Measurements from ENCODE around the gene GFRAL.

Gene GFRAL

DNA sequence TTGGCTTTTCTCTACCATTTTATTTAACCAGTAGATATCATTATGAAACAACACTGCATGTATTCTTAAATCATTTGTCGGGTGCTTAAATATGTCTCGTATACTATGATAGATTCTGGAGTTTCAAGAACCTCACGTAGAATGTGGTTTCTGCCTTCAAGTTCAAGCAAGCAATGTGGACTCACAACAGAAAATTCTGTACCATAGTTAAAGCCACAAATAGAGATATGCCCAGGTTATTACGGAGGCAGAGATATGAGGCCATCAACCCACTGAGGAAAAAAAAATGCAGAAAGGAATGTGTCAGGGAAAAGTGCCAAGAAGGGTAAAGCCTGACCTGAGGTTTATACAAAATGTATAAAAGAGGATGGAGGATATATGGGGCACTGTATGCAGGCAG, 109.9 kb downstream of the GFRAL start:
- DNase-seq (ENCODE audit: low spot score): no peak

DNA sequence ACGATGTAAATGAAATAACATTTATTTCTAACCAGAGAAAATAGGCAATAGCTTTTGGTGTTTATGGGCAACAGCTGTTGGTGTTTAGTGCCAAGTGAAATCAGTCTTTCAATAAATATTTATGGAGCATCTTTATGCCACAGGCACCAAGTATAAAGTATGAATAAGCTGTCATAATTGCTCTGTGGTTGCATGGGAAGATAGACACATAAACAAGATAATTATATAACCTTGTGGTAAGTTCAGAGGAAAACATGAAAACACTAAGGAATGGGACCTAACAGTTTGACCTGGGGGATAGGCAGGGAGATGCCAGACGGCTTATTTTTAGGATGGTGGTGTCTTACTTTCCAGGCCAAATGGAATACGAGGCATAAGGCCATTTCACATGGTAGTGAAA, 110.9 kb downstream of the GFRAL start:
- DNase-seq (ENCODE audit: low spot score): no peak

DNA sequence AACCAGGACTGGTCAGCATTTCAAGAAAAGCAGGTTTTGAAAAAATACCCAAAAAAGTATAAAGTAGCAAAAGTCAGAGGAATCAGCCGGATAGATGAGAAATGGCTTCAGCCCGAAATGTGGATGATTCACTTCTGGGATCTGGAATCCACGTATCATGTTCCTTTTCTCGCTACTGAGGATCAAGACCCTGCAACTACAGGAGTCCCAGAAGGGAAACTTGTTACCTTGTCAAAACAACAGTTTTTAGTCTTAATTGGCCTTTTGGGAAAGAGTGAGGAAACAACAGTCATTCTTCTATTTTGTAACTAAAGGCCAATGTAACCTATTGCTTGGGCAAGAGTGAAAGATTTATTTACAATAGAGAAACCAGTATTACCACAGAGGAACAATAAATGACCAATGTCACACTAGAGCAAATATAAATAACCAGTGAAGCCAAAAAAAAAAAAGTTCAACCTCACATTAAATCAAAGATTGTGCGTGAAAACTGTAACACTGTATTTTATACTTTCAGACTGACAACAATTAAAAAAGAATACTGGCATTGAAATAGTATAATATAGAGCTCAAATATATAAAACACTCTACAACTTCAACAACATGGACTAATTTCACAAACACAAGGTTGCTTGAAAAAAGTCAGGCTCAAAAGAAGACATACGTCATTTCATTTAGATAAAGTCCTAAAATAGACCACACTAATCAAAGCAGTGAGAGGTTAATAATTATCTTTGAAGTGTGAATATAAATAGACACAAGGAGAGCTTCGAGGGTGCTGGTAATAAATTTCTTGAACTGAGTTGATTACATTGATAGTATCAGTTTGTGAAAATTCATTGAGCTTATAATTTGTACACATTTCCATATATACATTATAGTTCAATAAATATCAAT, 116.2 kb downstream of the GFRAL start:
- no peak for DNase-seq (ENCODE audit: low spot score)

DNA sequence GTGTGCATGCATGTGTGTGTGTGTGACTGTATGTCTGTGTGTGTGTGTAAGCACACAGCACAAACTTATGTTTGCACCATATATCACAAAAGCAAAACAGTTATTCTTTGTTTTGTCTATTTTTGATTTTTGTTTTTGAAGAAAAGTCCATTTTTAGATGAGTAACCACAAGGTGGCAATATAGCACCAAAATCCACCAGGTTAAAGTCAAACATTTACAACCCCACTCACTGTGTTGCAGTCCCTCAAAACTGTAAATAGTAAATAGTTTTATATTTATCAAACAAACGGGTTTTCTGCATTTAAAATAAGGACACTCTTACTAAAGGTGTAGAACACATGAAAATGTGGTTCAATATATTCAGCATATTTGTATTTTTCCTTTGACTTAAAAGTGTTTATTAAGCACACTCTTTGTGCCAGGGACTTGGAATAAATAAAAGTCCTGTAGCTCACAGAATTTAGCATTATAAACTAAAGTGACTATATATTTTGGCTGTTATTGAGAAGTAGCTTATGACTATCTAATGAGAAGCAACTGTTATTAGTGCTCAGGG, 118.5 kb downstream of the GFRAL start:
- peak; percentile 11 for DNase-seq (ENCODE audit: low spot score)

DNA sequence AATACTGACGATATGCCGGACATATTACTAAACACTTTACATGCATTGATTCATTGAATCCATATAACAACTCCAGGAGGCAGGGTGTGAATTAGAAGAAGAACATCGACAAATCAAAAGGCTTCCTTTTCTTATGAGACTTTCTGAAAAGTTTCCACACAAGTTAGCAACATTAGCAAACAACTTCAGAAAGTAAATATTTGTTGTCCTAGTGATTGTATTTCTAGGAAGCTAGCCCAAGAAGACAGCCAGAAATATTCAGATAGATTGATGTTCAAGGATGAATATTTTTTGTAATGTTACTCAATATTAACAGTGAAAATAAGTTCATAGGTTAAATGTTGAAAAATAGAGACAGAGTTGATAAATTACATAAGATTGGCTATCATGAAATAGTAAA, 120.6 kb downstream of the GFRAL start:
- no peak for DNase-seq (ENCODE audit: low spot score)

DNA sequence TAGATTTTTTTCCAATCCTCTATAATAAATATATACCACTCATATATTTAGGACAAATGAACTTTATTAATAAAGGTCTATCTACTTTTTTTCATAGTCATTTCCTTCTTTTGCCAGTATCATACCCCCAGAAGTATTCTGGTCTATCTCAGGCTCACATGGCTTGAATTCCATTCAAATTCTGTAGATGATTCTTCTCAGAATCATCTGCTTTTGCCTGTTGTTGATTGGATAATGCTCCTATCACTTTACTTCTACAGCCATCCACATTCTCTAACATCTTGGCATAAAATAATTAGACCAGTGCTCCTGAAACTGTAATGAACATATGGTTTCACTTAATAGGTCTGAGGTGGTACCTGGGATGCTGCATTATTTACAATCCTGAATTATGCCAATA, 121.2 kb downstream of the GFRAL start:
- DNase-seq (ENCODE audit: low spot score): peak; percentile 7

DNA sequence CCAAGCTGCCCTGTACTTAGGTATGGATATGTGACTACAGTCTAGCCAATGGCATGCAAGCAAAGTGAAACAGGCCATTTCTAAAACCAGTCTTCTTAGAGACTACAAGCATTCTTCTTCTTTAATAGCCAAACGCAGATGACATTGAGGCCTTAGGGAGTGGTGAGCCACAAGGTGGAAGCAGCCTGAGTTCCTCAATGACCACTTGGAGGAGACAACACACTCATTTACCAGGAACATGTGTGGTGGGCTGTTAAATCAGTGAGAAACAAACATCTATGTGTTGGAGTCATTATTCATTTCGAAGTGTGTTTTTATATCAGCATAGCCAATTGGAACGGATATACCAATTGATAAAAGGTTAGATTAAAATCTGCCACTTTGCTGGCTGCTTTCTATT, 122.0 kb downstream of the GFRAL start:
- no peak for DNase-seq (ENCODE audit: low spot score)

DNA sequence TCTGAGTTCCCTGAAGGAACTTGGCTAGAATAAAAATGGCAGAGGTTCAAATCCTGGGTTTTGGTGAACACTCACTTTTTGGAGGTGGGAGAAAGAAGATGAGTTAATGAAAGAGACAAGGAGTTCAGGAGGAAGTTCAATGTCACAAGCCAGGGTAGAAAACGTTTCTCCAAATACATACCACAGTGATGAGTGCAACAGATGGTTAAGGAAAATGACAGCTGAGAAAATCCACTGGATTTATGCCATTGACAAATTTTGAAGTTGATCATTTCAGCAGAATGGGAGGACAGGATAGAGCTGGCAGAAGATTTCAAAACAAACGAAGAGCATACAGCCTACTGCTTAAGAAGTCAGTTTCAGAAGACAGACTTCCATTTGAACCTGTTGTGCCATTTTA, 122.7 kb downstream of the GFRAL start:
- no peak for DNase-seq (ENCODE audit: low spot score)
